Measurements from ENCODE around the gene ZSCAN21.

DNA sequence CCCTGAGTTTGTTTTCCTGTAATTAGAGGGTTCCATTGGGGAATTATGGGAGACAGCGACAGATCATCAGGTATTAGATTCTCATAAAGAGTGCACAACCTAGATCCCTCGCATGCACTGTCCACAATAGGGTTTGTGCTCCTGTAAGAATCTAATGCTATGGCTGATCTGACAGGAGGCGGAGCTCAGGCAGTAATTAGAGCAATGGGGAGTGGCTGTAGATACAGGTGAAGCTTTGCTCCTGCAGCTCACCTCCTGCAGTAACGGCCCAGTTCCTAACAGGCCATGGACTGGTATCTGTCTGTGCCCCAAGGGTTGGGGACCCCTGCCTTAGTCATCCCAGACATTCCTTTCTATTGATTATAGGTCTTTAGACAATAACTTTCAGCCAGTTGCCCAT, 894 bp upstream of the ZSCAN21 start:
- no peak for TF ChIP-seq POLR2A (IDR thresholded peaks at IDR 0.05)
- TF ChIP-seq, protein P1, sequence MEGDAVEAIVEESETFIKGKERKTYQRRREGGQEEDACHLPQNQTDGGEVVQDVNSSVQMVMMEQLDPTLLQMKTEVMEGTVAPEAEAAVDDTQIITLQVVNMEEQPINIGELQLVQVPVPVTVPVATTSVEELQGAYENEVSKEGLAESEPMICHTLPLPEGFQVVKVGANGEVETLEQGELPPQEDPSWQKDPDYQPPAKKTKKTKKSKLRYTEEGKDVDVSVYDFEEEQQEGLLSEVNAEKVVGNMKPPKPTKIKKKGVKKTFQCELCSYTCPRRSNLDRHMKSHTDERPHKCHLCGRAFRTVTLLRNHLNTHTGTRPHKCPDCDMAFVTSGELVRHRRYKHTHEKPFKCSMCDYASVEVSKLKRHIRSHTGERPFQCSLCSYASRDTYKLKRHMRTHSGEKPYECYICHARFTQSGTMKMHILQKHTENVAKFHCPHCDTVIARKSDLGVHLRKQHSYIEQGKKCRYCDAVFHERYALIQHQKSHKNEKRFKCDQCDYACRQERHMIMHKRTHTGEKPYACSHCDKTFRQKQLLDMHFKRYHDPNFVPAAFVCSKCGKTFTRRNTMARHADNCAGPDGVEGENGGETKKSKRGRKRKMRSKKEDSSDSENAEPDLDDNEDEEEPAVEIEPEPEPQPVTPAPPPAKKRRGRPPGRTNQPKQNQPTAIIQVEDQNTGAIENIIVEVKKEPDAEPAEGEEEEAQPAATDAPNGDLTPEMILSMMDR (IDR thresholded peaks at IDR 0.05): no peak

All from tibial nerve (tissue), 3 donors.